HG03103 (cell line): Measurements from ENCODE around the gene LHX5.
"Not testable (repeated sequence)": the region's sequence is repeated elsewhere in the genome, so short reads cannot be mapped to it uniquely, and the experiment has no call there.

ENCODE experiments used
- ATAC-seq: cut with Tn5 transposase; IDR thresholded peaks from one replicate; pipeline ENCODE4 v1.9.1; 2021; ENCODE audit warnings: low read depth; ENCODE audit not compliant: unreplicated experiment

Gene LHX5

DNA sequence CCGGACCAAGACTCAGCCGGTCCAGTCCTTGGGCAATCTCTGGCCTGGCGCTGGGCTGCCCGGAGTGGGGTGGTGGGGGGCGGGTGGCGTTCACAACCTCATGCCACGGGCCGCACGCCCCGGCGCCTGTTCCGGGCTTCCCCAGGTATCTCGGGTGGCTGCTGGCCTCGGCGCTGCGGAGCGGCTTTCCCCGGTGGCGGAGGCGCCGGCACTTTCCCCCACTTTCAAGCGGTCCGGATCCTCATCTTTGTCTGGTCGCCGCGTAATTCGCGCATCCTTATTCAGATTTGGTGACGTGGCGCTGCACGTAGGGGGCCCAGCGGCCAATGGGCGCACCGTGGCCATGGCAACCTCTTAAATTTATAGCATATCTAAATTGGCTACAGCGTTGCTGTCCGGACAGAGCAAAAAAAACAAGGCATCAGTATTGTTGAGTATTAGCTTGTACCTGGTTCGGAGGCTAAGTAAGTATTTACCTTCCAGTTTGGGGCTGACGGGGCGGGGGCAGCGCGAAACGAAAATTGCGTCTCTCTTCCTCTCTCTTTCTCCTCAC lies at the start of gene LHX5:
Gene LHX5 (minus strand): TSS at position 253 of the 553 bp plus-strand sequence. CDS start 373 bp downstream, outside the sequence.
- ATAC-seq, result no peak

- ATAC-seq, result no peak
Measured at GRCh38 chr12:113519464-113520307, 48.0 kb upstream of the LHX5 start.

- ATAC-seq, result no peak
Measured at GRCh38 chr12:113515082-113515856, 43.6 kb upstream of the LHX5 start.

GRCh38 chr12:113514602-113515001 lies 42.9 kb upstream of the LHX5 start:
- no peak for ATAC-seq

DNA sequence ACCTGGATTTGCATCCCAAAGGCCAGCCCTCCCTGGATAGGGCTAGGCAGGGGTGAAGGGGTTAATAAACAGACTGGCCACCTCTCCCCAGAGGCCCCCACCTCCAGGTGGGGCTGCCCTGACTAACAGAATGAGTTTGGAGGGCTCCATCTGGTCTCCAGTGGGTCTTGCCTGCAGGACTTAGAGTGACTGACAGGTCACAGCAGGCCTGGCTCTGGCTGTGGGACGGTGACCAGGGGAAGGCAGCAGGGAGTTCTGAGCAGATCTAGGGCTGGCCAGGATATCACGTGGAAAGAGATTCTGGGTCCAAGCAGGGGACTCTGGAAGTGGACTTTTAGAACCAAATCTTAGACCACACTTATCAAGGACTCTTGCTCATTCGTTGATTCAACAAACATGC lies 40.9 kb upstream of the LHX5 start:
- no peak for ATAC-seq

DNA sequence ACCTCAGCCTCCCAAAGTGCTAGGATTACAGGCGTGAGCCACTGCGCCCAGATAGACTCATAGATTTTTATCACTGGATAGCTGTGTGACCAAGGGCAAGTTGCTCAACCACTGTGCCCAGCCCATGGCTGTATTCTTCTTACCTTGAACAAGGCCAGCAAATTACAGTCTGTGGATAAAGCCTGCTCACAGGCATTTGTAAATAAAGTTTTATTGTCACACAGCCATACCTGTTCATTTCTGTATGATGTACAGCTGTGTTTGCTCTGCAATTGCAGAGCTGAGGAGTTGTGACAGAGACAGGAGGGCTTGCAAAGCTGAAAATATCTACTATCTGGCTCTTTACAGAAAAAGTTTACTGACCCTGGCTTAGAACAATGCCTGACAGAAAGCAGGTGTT lies 35.2 kb upstream of the LHX5 start:
- ATAC-seq, result no peak

GRCh38 chr12:113505941-113506340 lies 34.3 kb upstream of the LHX5 start:
- no peak for ATAC-seq

- no peak for ATAC-seq
Measured at GRCh38 chr12:113504917-113505316, 33.2 kb upstream of the LHX5 start.

GRCh38 chr12:113500782-113501311 lies 29.2 kb upstream of the LHX5 start:
- ATAC-seq, result no peak

- ATAC-seq, result no peak
Measured at GRCh38 chr12:113500306-113500675, 28.6 kb upstream of the LHX5 start.

- ATAC-seq, result no peak
Measured at GRCh38 chr12:113498490-113498889, 26.8 kb upstream of the LHX5 start.

DNA sequence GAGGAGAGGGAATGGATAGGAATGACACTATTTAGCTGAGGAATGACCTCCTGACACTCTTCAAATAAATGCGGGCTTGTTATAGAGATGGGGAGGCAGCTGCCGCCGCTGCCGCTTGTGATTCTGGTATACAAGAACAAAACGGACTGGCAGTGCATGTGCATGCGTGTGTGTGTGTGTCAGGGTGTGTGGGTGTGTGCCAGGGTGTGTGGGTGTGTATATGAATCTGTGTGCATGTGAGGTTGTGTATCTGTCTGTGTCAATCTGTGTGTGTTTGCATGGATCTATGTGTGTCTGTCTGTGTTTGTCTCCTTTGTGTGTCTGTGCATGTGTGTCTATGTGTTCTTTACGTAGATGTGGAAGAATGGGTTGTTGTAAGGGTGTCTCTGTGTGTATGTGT lies 26.0 kb upstream of the LHX5 start:
- no peak for ATAC-seq

DNA sequence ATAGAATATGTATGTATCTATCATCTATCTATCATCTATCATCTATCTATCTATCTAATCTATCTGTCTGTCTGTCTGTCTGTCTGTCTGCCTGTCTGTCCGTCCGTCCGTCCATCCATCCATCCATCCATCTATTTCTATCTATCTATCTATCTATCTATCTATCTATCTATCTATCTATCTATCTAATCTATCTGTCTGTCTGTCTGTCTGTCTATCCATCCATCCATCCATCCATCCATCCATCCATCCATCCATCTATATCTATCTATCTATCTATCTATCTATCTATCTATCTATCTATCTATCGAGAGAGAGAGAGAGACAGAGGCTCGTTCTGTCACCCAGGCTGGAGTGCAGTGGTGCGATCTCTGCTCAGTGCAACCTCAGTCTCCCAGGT lies 24.3 kb upstream of the LHX5 start:
- not testable (repeated sequence) for ATAC-seq

DNA sequence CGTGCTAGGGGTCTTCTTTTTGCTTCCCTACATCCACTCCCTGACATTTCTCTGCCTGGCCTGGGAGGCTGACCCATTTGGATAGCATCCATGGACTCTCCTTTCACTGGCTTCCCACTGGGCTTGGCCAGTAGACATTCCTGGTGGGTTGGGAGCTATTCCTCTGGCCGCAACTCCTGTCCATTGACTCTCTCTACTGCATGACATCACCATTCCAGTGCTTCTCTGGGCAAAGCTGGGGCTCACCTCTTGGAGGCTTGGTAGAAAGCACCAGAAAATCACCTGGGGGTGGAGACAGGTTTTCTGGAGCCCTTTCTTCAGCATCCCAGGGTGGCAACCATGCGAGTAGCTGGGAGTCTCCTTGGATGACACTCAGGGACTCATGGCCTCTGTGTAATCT lies 16.7 kb upstream of the LHX5 start:
- no peak for ATAC-seq

DNA sequence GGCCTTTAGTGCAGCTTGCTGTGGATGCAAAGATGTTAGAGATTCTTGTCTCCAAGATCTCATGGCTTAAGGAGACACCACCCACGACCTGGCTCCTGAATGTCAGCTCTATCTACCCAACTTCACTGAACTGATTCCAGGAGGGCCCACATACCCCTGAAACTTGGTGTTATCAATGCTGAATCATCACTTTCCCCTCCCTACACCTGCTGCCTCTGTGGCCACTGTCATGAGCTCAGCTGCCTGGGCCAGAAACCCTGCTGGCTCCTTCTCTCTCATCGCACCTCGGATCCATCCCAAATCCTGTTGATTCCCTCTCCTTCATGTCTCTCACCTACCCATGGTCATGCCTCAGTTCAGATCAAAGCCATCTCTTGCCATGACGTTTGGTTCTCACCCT lies 15.1 kb upstream of the LHX5 start:
- no peak for ATAC-seq

- no peak for ATAC-seq
Measured at GRCh38 chr12:113485330-113485729, 13.7 kb upstream of the LHX5 start.

GRCh38 chr12:113482334-113482733 lies 10.7 kb upstream of the LHX5 start:
- no peak for ATAC-seq

- ATAC-seq, result no peak
Measured at GRCh38 chr12:113480336-113480971, 8.8 kb upstream of the LHX5 start.

DNA sequence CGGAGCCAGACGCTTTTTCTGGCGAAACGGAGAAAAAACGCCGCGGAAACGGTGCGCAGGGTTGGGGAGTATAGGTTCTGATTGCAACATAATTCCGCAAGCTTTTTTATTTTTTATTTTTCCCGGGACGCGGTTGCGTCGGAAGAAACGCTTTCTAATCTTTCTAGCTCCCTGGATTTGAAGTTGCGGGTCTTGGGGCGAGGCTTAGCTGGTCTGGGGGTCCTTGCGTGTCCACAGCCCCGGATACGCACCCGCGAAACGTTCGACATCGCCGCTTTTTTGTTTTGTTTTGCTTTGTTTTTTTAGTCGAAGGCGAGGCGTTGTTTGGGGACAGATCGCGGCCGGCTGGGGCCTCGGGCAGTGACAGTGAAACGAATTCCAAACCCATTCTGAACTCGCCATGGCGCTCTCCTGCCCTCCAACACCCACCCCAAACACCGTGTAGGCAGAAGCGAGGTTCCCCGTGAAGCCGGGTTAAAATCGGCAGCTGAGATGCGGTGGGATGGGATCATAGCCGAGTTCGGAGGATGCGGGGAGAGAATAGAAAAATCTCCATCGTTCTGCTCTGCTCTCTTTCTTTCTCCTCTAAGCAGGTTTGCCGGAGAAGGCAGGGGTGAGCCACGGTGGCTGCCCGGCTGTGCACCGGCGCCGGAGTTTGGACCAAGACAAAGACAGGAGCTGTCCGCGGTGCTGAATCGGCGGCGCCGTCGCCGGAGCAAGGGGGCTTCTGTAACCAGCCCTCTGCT lies 8.1 kb upstream of the LHX5 start:
- no peak for ATAC-seq

- ATAC-seq, result no peak
Measured at GRCh38 chr12:113479216-113479589, 7.5 kb upstream of the LHX5 start.
